H1 (cell line): ENCODE data around the gene ASF1A. TPM values are rescaled to one million over a fixed set of nuclear protein-coding genes. Genes with fewer than 3 reads are reported as not detected.

Source experiments
- CTCF ChIA-PET: fragments of 300-600 bp; sonication (Branson Sonifier 250); formaldehyde crosslinking; loops from one replicate; lab custom pipeline; 2021; ENCODE audit not compliant: partially characterized antibody; lab: Charles Lee
- POLR2A ChIA-PET: fragments of 300-600 bp; sonication (Branson Sonifier 250); formaldehyde crosslinking; loops from one replicate; lab custom pipeline; 2021; ENCODE audit warnings: inconsistent platforms; ENCODE audit not compliant: partially characterized antibody; lab: Charles Lee
- DNase-seq, 2 experiments: peaks; one replicate each; pipeline versions ENCODE4 v3.0.0 to v3.0.0-alpha.2; 2010 to 2022; ENCODE audit warnings: low spot score in 2 of 2, low read depth in 1 of 2, mixed read lengths in 1 of 2
- FAIRE-seq: peaks from 2 replicates; lab custom pipeline; 2011; peaks lifted over from hg19 to GRCh38; lab: Jason Lieb, UNC
- H2AFZ ChIP-seq: 2 replicates; pipeline ENCODE4 v1.8.1; 2012; ENCODE audit warnings: low read length, inconsistent platforms
- H2AK5ac ChIP-seq: 2 replicates; pipeline ENCODE4 v1.6.1; 2013; ENCODE audit warnings: low read depth, low read length
- H2BK120ac ChIP-seq: replicated peaks from 2 replicates; pipeline ENCODE3; 2013; ENCODE audit warnings: low read depth, low read length, inconsistent platforms
- H2BK12ac ChIP-seq: 2 replicates; pipeline ENCODE4 v1.6.1; 2013; ENCODE audit warnings: low read depth, low read length
- H2BK15ac ChIP-seq: 2 replicates; pipeline ENCODE4 v1.6.1; 2013; ENCODE audit warnings: low read length
- H2BK20ac ChIP-seq: 2 replicates; pipeline ENCODE4 v1.6.1; 2013; ENCODE audit warnings: low read length
- H2BK5ac ChIP-seq: 2 replicates; pipeline ENCODE4 v1.6.1; 2013; ENCODE audit warnings: low read depth, low read length
- H3K14ac ChIP-seq: 2 replicates; pipeline ENCODE4 v1.6.1; 2013; ENCODE audit warnings: inconsistent platforms; ENCODE audit not compliant: insufficient read length
- H3K18ac ChIP-seq: 2 replicates; pipeline ENCODE4 v1.6.1; 2013; ENCODE audit warnings: low read length; ENCODE audit errors: extremely low read depth
- H3K23ac ChIP-seq: 2 replicates; pipeline ENCODE4 v1.6.1; 2013; ENCODE audit warnings: inconsistent platforms; ENCODE audit not compliant: insufficient read length
- H3K23me2 ChIP-seq: 2 replicates; pipeline ENCODE4 v1.6.1; 2013; ENCODE audit warnings: low read depth, low read length
- H3K27ac ChIP-seq: 2 replicates; pipeline ENCODE4 v1.6.1; 2011; ENCODE audit warnings: low read depth, low read length, inconsistent platforms
- H3K27me3 ChIP-seq, 4 experiments: replicated peaks in 1 of 4; 1 replicate in 1 of 4; 2 replicates in 3 of 4; pipeline versions ENCODE4 v1.6.1 to v1.8.1; 2011 to 2013; ENCODE audit warnings: low read length in 3 of 4, mild to moderate bottlenecking in 3 of 4, inconsistent platforms in 2 of 4, mixed read lengths in 2 of 4, moderate library complexity in 1 of 4; ENCODE audit not compliant: control insufficient read depth in 3 of 4, insufficient read depth in 3 of 4; ENCODE audit errors: extremely low read depth in 1 of 4
- H3K36me3 ChIP-seq, 4 experiments: 2 replicates each; pipeline versions ENCODE4 v1.6.1 to v1.8.1; 2011 to 2013; ENCODE audit warnings: mild to moderate bottlenecking in 4 of 4, low read length in 3 of 4, moderate library complexity in 2 of 4, control low read depth in 1 of 4, inconsistent platforms in 1 of 4; ENCODE audit not compliant: insufficient read depth in 4 of 4, control insufficient read depth in 2 of 4
- H3K4ac ChIP-seq: replicated peaks from 2 replicates; pipeline ENCODE3; 2013; ENCODE audit warnings: low read length, low read depth, mixed read lengths, inconsistent platforms; ENCODE audit not compliant: insufficient read length
- H3K4me1 ChIP-seq, 4 experiments: replicated peaks in 1 of 4; 1 replicate in 1 of 4; 2 replicates in 3 of 4; pipeline versions ENCODE4 v1.6.1 to v1.8.1; 2011 to 2013; ENCODE audit warnings: low read length in 3 of 4, inconsistent platforms in 2 of 4, mixed read lengths in 1 of 4; ENCODE audit not compliant: insufficient read depth in 4 of 4, control insufficient read depth in 3 of 4
- H3K4me2 ChIP-seq, 2 experiments: 2 replicates each; pipeline versions ENCODE4 v1.6.1 to v1.8.1; 2011 to 2013; ENCODE audit warnings: low read depth in 2 of 2, low read length in 2 of 2, control low read depth in 1 of 2, inconsistent platforms in 1 of 2, mild to moderate bottlenecking in 1 of 2; ENCODE audit not compliant: insufficient read depth in 1 of 2
- H3K4me3 ChIP-seq, 4 experiments: fragments of 200-600, 300-600 bp in 1 of 4; sonication (generic), shearing (Covaris generic), sonication (Bioruptor Twin) in 1 of 4; 2 replicates each; pipeline versions ENCODE4 v1.5.1 to v1.8.1; 2011 to 2016; ENCODE audit warnings: low read length in 4 of 4, low read depth in 3 of 4, control low read depth in 2 of 4, inconsistent platforms in 2 of 4, mild to moderate bottlenecking in 2 of 4, mixed read lengths in 1 of 4, moderate library complexity in 1 of 4; ENCODE audit not compliant: insufficient read depth in 2 of 4; ENCODE audit errors: extremely low read depth in 1 of 4
- H3K56ac ChIP-seq: replicated peaks from 2 replicates; pipeline ENCODE3; 2013; ENCODE audit warnings: low read depth, mild to moderate bottlenecking, mixed read lengths, low read length, inconsistent platforms; ENCODE audit not compliant: insufficient read length
- H3K79me1 ChIP-seq: 2 replicates; pipeline ENCODE4 v1.6.1; 2013; ENCODE audit warnings: low read depth, low read length, control low read depth
- H3K79me2 ChIP-seq, 2 experiments: 2 replicates each; pipeline versions ENCODE4 v1.6.1 to v1.8.1; 2012 to 2013; ENCODE audit warnings: low read length in 2 of 2, mild to moderate bottlenecking in 2 of 2, inconsistent platforms in 1 of 2; ENCODE audit not compliant: insufficient read depth in 2 of 2, control insufficient read depth in 1 of 2
- H3K9ac ChIP-seq, 4 experiments: replicated peaks in 1 of 4; 1 replicate in 1 of 4; 2 replicates in 3 of 4; pipeline versions ENCODE4 v1.6.1 to v1.8.1; 2011 to 2013; ENCODE audit warnings: low read depth in 3 of 4, low read length in 3 of 4, control low read depth in 2 of 4, mild to moderate bottlenecking in 2 of 4, moderate library complexity in 2 of 4, inconsistent platforms in 1 of 4; ENCODE audit errors: extremely low read depth in 1 of 4
- H3K9me3 ChIP-seq, 2 experiments: 2 replicates each; pipeline versions ENCODE4 v1.6.1 to v1.8.1; 2012 to 2013; ENCODE audit warnings: mild to moderate bottlenecking in 2 of 2, moderate library complexity in 2 of 2, control low read depth in 1 of 2, inconsistent platforms in 1 of 2, low read depth in 1 of 2, low read length in 1 of 2, mixed read lengths in 1 of 2; ENCODE audit not compliant: insufficient read depth in 2 of 2
- H4K20me1 ChIP-seq, 2 experiments: replicated peaks in 1 of 2; 2 replicates each; pipeline versions ENCODE3 to v1.8.1; 2011 to 2013; ENCODE audit warnings: inconsistent platforms in 2 of 2, low read length in 2 of 2, mild to moderate bottlenecking in 1 of 2; ENCODE audit not compliant: insufficient read depth in 2 of 2, control insufficient read depth in 1 of 2
- H4K5ac ChIP-seq: 2 replicates; pipeline ENCODE4 v1.6.1; 2013; ENCODE audit warnings: low read length, low read depth, mixed read lengths, inconsistent platforms; ENCODE audit not compliant: insufficient read length
- H4K8ac ChIP-seq: 2 replicates; pipeline ENCODE4 v1.8.0; 2013; ENCODE audit warnings: mild to moderate bottlenecking, moderate library complexity, low read length, inconsistent platforms; ENCODE audit not compliant: insufficient read depth; ENCODE audit errors: extremely low read depth
- H4K91ac ChIP-seq: replicated peaks from 2 replicates; pipeline ENCODE3; 2013; ENCODE audit warnings: low read length, mixed read lengths, inconsistent platforms; ENCODE audit not compliant: insufficient read length
- ATF2 ChIP-seq: IDR thresholded peaks from 2 replicates; pipeline ENCODE4 v1.6.1; 2012; ENCODE audit warnings: low read length, inconsistent platforms
- EP300 ChIP-seq, 2 experiments: IDR thresholded peaks; 1 replicate in 1 of 2; 2 replicates in 1 of 2; pipeline ENCODE4 v1.6.1; 2011 to 2012; ENCODE audit warnings: low read depth in 2 of 2, low read length in 2 of 2, mild to moderate bottlenecking in 2 of 2, borderline replicate concordance in 1 of 2, inconsistent platforms in 1 of 2, moderate library complexity in 1 of 2
- GABPA ChIP-seq: IDR thresholded peaks from 2 replicates; pipeline ENCODE4 v1.6.1; 2011; ENCODE audit warnings: mild to moderate bottlenecking, low read length, moderate library complexity, borderline replicate concordance; ENCODE audit not compliant: insufficient read depth
- GTF2F1 ChIP-seq: IDR thresholded peaks from 2 replicates; pipeline ENCODE4 v1.6.1; 2012; ENCODE audit warnings: low read depth, low read length, improper control_type of control experiment, borderline replicate concordance
- HDAC6 ChIP-seq: IDR thresholded peaks from one replicate; pipeline ENCODE4 v1.7.1; 2012; ENCODE audit warnings: low read depth, mild to moderate bottlenecking, inconsistent platforms, low read length, moderate library complexity
- KDM5A ChIP-seq: fragments of 200-600 bp; IDR thresholded peaks from 2 replicates; pipeline ENCODE4 v1.7.1; 2012; ENCODE audit warnings: mild to moderate bottlenecking, low read length, inconsistent platforms, mixed read lengths
- MAFK ChIP-seq: IDR thresholded peaks from 2 replicates; pipeline ENCODE4 v1.6.1; 2012; ENCODE audit warnings: low read depth, mild to moderate bottlenecking, improper control_type of control experiment, low read length
- RXRA ChIP-seq: IDR thresholded peaks from 2 replicates; pipeline ENCODE4 v1.6.1; 2011; ENCODE audit warnings: low read depth, mild to moderate bottlenecking, low read length, moderate library complexity; ENCODE audit not compliant: insufficient read depth
- SP4 ChIP-seq: IDR thresholded peaks from 2 replicates; pipeline ENCODE4 v1.6.1; 2012; ENCODE audit warnings: low read length, inconsistent platforms
- TCF12 ChIP-seq: IDR thresholded peaks from 2 replicates; pipeline ENCODE4 v1.6.1; 2011; ENCODE audit warnings: low read depth, mild to moderate bottlenecking, low read length
- WGBS, 2 experiments: shearing (Covaris generic) in 1 of 2; methylation state at CpG; one replicate each; pipeline versions ENCODE4 v1.1.6 to v1.1.7; 2013 to 2015; ENCODE audit warnings: low lambda C conversion rate in 2 of 2, mixed read lengths in 2 of 2, inconsistent platforms in 1 of 2, low coverage in 1 of 2, missing lambda C conversion rate in 1 of 2; ENCODE audit not compliant: insufficient replicate concordance in 2 of 2, insufficient coverage in 1 of 2, insufficient read length in 1 of 2; ENCODE audit errors: extremely low coverage in 1 of 2, missing lambda C conversion rate in 1 of 2; 5-methylcytosine and 5-hydroxymethylcytosine counted together
- polyA plus RNA-seq, 7 experiments: library from polyadenylated mRNA; depleted of rRNA in 3 of 7; stranded (reverse) in 5 of 7; unstranded in 2 of 7; fragments of >200 nt in 5 of 7; fragments of 200-250 nt in 2 of 7; gene quantifications; 1 replicate in 5 of 7; 2 replicates in 1 of 7; 4 replicates in 1 of 7; pipeline versions ENCODE4 v1.2.1 to v1.2.3, GENCODE V29; 2011 to 2013; ENCODE audit warnings: missing spikeins in 2 of 7, mixed read lengths in 2 of 7
- total RNA-seq: library from RNA; stranded (reverse); fragmentation: NEBNext Ultra II Directional; extraction: Animal tissue kit (Norgen Biotek cat#: 25700); gene quantifications from 2 replicates; pipeline ENCODE4 v1.2.1, GENCODE V29; 2021

Gene ASF1A
- total and polyA plus RNA-seq, 2 of the 8 experiments (the other 6 are each of a cell fraction or from before 2014, with no cell fraction given) = 11.4 to 50.2 TPM

- Histone ChIP-seq H4K91ac (no peak overlapping the region), H2BK120ac (no peak overlapping the region), H3K14ac (no peak overlapping the region), H4K8ac (no peak overlapping the region), H3K9me3 (no peaks in the 10 kb centered on the region), H3K4me3 (no peak overlapping the region), H2BK12ac (no peak overlapping the region), H3K56ac (no peak overlapping the region), H3K4me2 (no peak overlapping the region), H2AK5ac (no peak overlapping the region), H3K27me3 (no peaks in the 10 kb centered on the region), H3K23ac (no peak overlapping the region), H3K79me2 (no peaks in the 10 kb centered on the region), H3K4ac (no peak overlapping the region), H4K20me1 (no peaks in the 10 kb centered on the region), H4K5ac (no peak overlapping the region), H2BK15ac (no peak overlapping the region), H2AFZ (no peak overlapping the region), H2BK5ac (no peak overlapping the region), H3K79me1 (no peaks in the 10 kb centered on the region), H3K27ac (no peak overlapping the region), H3K18ac (no peak overlapping the region), H3K23me2 (no peaks in the 10 kb centered on the region), H2BK20ac (no peak overlapping the region), H3K36me3 (no peaks in the 10 kb centered on the region), H3K4me1 (no peaks in the 10 kb centered on the region), H3K9ac (no peak overlapping the region)
- TF ChIP-seq ATF2 (no peak), SP4 (no peak), TCF12 (no peak), RXRA (no peak), MAFK (no peak), GTF2F1 (no peak), GABPA (no peak), KDM5A (no peak), HDAC6 (no peak), EP300 (IDR thresholded peaks at IDR 0.05; ENCODE audit: borderline replicate concordance in 1 of 2, low read depth in 2 of 2, low read length in 2 of 2) (no peak)
- POLR2A ChIA-PET = interaction anchor here (0.7 kb wide), 1 partner anchor 222 kb away, joined by 3 read pairs; no protein-coding TSS in a partner anchor
- CTCF ChIA-PET = interaction anchor here (1.0 kb wide), 1 partner anchor 13 kb away, joined by 5 read pairs; no protein-coding TSS in a partner anchor
- DNase-seq (no peak), FAIRE-seq (no peak)
- WGBS, 2 experiments = 91% methylated on average over 2 of the region's 2 CpGs; no CpG with 5 or more reads in 1 of the 2 experiments
These were observed 58.7 kb downstream of the ASF1A start for GRCh38 chr6:118952683-118953082.
